HFF-Myc (cell line): Measurements from ENCODE around the gene SULT1C3.

ENCODE experiments used
- DNase-seq: peaks from one replicate; pipeline ENCODE4 v3.0.0-alpha.2; 2011; ENCODE audit warnings: low read depth; ENCODE audit errors: extremely low read depth
- H3K4me3 ChIP-seq: replicated peaks from 2 replicates; pipeline ENCODE4 v1.5.1; 2011; ENCODE audit warnings: low read depth, mild to moderate bottlenecking, control low read depth, low read length
- TF ChIP-seq, protein P1 (sequence below): IDR thresholded peaks from 2 replicates; pipeline ENCODE4 v1.5.1; 2012; ENCODE audit warnings: mild to moderate bottlenecking, low read depth, low read length, control low read depth; ENCODE audit errors: missing control alignments

SULT1C3 gene

DNA sequence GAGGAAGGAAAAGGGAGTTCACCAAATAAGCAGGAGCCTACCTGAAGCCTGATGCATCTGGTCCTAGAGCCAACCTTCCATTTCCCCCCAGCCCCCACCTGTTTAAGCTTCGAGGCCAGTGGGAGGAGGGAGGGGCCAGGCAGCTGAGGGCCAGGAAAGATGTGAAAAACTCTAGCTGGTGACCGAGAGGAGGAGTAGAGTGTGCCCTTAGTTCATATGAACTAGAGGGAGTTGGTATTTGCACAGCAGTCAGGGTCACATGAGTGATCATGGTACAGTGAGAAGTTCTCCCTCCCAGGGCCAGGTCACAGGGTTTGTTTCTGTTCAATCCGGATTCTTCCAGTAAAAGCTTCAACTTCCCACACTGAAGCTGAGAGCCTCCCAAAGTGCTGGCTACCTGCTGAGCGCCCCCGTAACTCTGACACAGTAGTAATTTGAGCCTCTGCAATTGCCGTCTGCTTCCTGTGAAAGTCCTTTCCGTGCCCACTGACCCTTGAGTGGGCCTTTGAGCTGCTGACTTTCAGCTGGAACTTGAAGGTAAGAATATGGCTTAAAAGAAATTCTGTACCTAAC lies 48.9 kb downstream of the SULT1C3 start, which contains the start of gene SULT1C2:
Gene SULT1C2 (plus strand): TSS at position 362 of the 573 bp plus-strand sequence. CDS start 4,773 bp downstream, outside the sequence.
- no peak for DNase-seq
- TF ChIP-seq, protein P1, sequence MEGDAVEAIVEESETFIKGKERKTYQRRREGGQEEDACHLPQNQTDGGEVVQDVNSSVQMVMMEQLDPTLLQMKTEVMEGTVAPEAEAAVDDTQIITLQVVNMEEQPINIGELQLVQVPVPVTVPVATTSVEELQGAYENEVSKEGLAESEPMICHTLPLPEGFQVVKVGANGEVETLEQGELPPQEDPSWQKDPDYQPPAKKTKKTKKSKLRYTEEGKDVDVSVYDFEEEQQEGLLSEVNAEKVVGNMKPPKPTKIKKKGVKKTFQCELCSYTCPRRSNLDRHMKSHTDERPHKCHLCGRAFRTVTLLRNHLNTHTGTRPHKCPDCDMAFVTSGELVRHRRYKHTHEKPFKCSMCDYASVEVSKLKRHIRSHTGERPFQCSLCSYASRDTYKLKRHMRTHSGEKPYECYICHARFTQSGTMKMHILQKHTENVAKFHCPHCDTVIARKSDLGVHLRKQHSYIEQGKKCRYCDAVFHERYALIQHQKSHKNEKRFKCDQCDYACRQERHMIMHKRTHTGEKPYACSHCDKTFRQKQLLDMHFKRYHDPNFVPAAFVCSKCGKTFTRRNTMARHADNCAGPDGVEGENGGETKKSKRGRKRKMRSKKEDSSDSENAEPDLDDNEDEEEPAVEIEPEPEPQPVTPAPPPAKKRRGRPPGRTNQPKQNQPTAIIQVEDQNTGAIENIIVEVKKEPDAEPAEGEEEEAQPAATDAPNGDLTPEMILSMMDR: no peak
- H3K4me3 ChIP-seq: no peak within 1 kb of the TSS

DNA sequence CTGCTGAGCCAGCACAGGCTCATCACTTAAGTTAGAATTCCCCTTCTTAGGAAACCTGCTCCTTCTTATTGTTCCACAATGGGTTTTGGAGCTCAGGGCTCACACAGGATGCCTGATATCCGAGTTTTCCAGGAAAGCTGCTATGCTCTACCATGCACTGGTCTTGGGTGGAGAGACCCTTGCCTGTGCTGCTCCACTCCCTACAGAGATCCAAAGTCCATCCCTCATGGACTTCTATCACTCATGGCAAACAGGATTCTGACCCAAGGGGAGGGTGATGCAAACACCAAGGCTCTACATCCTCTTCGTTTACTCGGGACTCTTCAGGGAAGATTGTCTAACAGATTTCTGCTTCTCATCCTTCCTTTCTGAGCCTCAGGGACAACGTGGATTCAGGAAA lies 54.1 kb downstream of the SULT1C3 start:
- H3K4me3 ChIP-seq: no peak overlapping the region
- TF ChIP-seq, protein P1: no peak
- no peak for DNase-seq

DNA sequence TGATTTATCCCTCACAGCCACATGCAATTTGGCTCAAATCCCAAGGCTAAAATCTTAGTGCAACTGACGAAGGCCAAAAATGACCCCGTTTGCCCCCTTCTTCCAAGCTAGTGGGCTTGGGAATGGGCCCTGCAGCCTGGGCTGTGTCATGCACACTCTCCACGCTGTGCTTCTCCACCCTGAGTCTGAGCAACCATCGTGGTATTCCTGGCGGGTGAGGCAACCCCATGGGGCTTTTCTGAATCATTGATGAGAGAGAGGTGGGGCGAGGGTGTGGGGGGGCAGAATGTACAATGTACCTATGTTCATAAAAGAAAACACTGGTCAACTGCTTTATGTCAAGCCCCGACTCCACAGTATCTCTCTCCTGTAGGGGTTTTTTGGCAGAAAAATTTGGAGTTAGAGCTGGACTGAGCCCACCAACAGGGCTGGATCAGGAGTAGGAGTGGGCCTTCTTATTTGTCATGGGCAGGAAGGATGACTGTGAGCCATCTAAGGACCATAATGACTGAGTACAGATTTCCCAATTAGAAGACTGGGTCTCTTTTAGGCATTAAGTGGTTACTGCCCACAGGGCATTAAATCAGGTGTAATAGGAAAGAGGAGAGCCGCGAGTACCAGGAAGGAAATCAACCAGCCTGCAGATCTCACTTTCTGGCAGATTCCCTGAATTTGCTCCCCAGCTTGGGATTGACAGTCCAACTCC lies 57.8 kb downstream of the SULT1C3 start:
- TF ChIP-seq, protein P1: no peak
- no peak overlapping the region for H3K4me3 ChIP-seq
- no peak for DNase-seq

DNA sequence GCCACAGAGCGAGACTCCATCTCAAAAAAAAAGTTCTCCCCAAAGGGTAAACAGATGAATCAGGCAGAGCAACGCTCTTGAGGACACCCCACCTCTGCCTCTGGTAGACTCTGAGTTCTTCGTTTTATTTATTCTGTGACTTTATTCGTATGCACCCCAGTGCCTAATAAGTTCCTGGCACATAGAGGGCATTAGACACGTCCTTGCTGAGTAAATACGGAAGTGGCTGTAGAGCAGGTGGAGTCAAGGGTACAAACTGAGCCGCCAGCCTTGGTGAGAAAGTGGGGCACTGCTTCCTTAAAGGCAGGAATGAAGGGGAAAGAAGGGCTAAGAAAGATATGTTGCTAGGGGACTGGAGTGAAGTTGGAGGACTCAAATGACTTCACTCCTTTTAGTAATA lies 61.8 kb downstream of the SULT1C3 start:
- no peak overlapping the region for H3K4me3 ChIP-seq
- DNase-seq: no peak
- TF ChIP-seq, protein P1: no peak

DNA sequence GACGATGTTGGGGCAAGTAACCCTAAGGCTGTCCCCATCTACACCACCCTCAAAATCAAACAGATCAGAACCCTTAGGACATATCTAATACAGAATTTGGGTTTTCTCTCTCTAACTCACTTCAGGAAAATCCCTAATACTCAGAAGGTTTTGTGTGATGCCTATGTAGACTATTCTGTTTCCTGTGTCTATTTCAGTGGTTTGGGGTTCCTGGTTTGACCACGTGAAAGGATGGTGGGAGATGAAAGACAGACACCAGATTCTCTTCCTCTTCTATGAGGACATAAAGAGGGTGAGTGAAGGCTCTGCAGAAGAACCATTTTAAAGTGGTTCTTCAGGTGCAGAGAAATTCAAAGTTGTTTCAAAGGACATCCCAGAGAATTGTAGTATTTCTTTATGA lies 65.2 kb downstream of the SULT1C3 start:
- DNase-seq: no peak
- TF ChIP-seq, protein P1: no peak

DNA sequence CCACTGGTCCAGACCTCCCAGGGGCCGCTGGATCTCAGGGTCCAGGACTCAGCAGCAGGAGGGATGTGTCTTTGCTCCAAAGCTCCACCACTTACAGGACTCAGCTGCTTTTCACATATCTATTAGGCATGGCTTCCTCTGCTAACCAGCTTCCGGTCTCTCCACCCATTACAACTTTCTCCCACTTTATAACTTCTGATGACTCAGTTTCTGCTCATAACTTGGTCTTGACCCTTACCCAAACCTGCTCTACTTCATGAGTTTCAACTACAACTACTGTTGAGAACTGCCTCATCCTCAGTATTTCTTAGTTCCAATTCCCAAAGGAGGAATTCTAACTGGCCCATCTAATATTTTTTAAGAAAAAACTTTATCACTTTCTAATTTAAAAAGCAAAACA lies 66.1 kb downstream of the SULT1C3 start:
- TF ChIP-seq, protein P1: no peak
- no peak for DNase-seq
- H3K4me3 ChIP-seq: no peak overlapping the region

More for the DNA sequence above, 65.2 kb downstream of the SULT1C3 start:
- H3K4me3 ChIP-seq: no peak overlapping the region
